ENCODE data around the gene BCOR.

GRCh38 chrX:40065296-40066046, 32.3 kb downstream of the BCOR start:
- TF ChIP-seq POLR2A (IDR thresholded peaks at IDR 0.05; ENCODE audit: low read depth, low read length) = no peak
- TF ChIP-seq POLR2AphosphoS5 (IDR thresholded peaks at IDR 0.05; ENCODE audit: low read depth, low read length) = no peak
- no peak for TF ChIP-seq TAF1 (IDR thresholded peaks at IDR 0.05; ENCODE audit: low read depth, low read length)

All from GM12891 (cell line).